A549 (cell line): Measurements from ENCODE around the gene MED16. TPM values are rescaled to one million over a fixed set of nuclear protein-coding genes. Genes with fewer than 3 reads are reported as not detected.

Experiments
- ATAC-seq, 2 experiments: fragments of 200-7000 bp in 1 of 2; fragments of >200 bp in 1 of 2; cut with Nextera tagmentation in 1 of 2; cut with Tn5 transposase in 1 of 2; 3 replicates each; pipeline versions ENCODE4 v1.8.0 to v1.9.1; 2018 to 2020; ENCODE audit warnings: mild to moderate bottlenecking in 1 of 2, moderate library complexity in 1 of 2
- CTCF ChIA-PET: fragments of 300-600 bp; sonication (Branson Sonifier 250); formaldehyde crosslinking; extraction: SDS; loops from one replicate; lab custom pipeline; 2021; ENCODE audit warnings: antibody characterized with exemption, inconsistent platforms; lab: Yijun Ruan, JAX
- POLR2A ChIA-PET: fragments of 350-600 bp; formaldehyde crosslinking; extraction: SDS; loops from one replicate; lab custom pipeline; 2021; ENCODE audit warnings: antibody characterized with exemption, inconsistent platforms; lab: Yijun Ruan, JAX
- DNase-seq, 2 experiments: peaks; one replicate each; pipeline versions ENCODE4 v3.0.0 to v3.0.0-alpha.2; 2011 to 2016; ENCODE audit warnings: low read depth in 1 of 2, low spot score in 1 of 2
- FAIRE-seq: peaks from 2 replicates; lab custom pipeline; 2011; peaks lifted over from hg19 to GRCh38; lab: Jason Lieb, UNC
- H3K27ac ChIP-seq, 2 experiments: fragments of >200 bp; sonication (Bioruptor Twin); formaldehyde crosslinking; 3 replicates each; pipeline ENCODE4 v1.5.1; 2016 to 2017
- H3K4me1 ChIP-seq: fragments of >200 bp; sonication (Bioruptor Twin); formaldehyde crosslinking; 3 replicates; pipeline ENCODE4 v1.6.1; 2016
- H3K4me2 ChIP-seq: fragments of >200 bp; sonication (Bioruptor Twin); formaldehyde crosslinking; 3 replicates; pipeline ENCODE4 v1.6.1; 2016
- H3K4me3 ChIP-seq: fragments of >200 bp; sonication (Bioruptor Twin); formaldehyde crosslinking; 3 replicates; pipeline ENCODE4 v1.5.1; 2016
- H3K9me3 ChIP-seq: fragments of >200 bp; sonication (Bioruptor Twin); formaldehyde crosslinking; 3 replicates; pipeline ENCODE4 v1.6.1; 2016
- BHLHE40 ChIP-seq: IDR thresholded peaks from 2 replicates; pipeline ENCODE4 v1.6.1; 2012; ENCODE audit warnings: low read depth, low read length, inconsistent platforms
- CEBPB ChIP-seq, 2 experiments: fragments of >200 bp in 1 of 2; sonication (Bioruptor Twin) in 1 of 2; formaldehyde crosslinking in 1 of 2; IDR thresholded peaks; 2 replicates each; pipeline ENCODE4 v1.6.1; 2012 to 2016
- CHD2 ChIP-seq: fragments of 150-350 bp; IDR thresholded peaks from 2 replicates; pipeline ENCODE4 v1.6.1; 2014; ENCODE audit warnings: low read length; ENCODE audit not compliant: partially characterized antibody
- CHD4 ChIP-seq: fragments of 200-600 bp; sonication (generic); IDR thresholded peaks from 2 replicates; pipeline ENCODE4 v1.6.1; 2016; ENCODE audit warnings: antibody characterized with exemption, mild to moderate bottlenecking, borderline replicate concordance
- EHF ChIP-seq: fragments of 250-450 bp; sonication (Bioruptor Pico); IDR thresholded peaks from 2 replicates; pipeline ENCODE4 v1.5.0; 2020; ENCODE audit warnings: mild to moderate bottlenecking
- EHMT2 ChIP-seq: fragments of 200-600 bp; sonication (generic); IDR thresholded peaks from 2 replicates; pipeline ENCODE4 v1.6.1; 2016; ENCODE audit warnings: antibody characterized with exemption, low read depth, mild to moderate bottlenecking, moderate library complexity
- GATA3 ChIP-seq: IDR thresholded peaks from 2 replicates; pipeline ENCODE4 v1.6.1; 2012; ENCODE audit warnings: borderline replicate concordance
- HDAC2 ChIP-seq: fragments of 200-600 bp; sonication (generic); IDR thresholded peaks from 2 replicates; pipeline ENCODE4 v1.6.1; 2016
- HEYL ChIP-seq: fragments of 250-450 bp; sonication (Bioruptor Pico); IDR thresholded peaks from 2 replicates; pipeline ENCODE4 v1.8.0; 2021; ENCODE audit warnings: mild to moderate bottlenecking, moderate library complexity
- JUNB ChIP-seq: fragments of >200 bp; sonication (Bioruptor Twin); formaldehyde crosslinking; IDR thresholded peaks from 2 replicates; pipeline ENCODE4 v1.6.1; 2016
- KDM5A ChIP-seq: fragments of 200-600 bp; sonication (generic); IDR thresholded peaks from 2 replicates; pipeline ENCODE4 v1.6.1; 2016; ENCODE audit warnings: antibody characterized with exemption, mild to moderate bottlenecking
- MAZ ChIP-seq: fragments of 150-350 bp; IDR thresholded peaks from 2 replicates; pipeline ENCODE4 v1.6.1; 2014; ENCODE audit warnings: antibody characterized with exemption, low read depth, low read length, borderline replicate concordance
- MYC ChIP-seq: IDR thresholded peaks from 2 replicates; pipeline ENCODE4 v1.6.1; 2012; ENCODE audit warnings: mild to moderate bottlenecking, inconsistent platforms, low read length, improper control_type of control experiment, borderline replicate concordance
- NFE2L2 ChIP-seq: fragments of 150-350 bp; conservative IDR thresholded peaks from 2 replicates; pipeline ENCODE4 v1.6.1; 2014; ENCODE audit warnings: low read length
- NPAS2 ChIP-seq: fragments of 250-450 bp; sonication (Bioruptor Pico); IDR thresholded peaks from 2 replicates; pipeline ENCODE4 v1.8.0; 2022; ENCODE audit warnings: mild to moderate bottlenecking, moderate library complexity, borderline replicate concordance
- PHF8 ChIP-seq: fragments of 200-600 bp; sonication (generic); IDR thresholded peaks from 2 replicates; pipeline ENCODE4 v1.6.1; 2016; ENCODE audit warnings: low read depth, mild to moderate bottlenecking, antibody characterized with exemption, moderate library complexity, borderline replicate concordance
- POLR2A ChIP-seq: IDR thresholded peaks from 2 replicates; pipeline ENCODE4 v1.6.1; 2012; ENCODE audit warnings: mild to moderate bottlenecking, low read length
- POLR2AphosphoS2 ChIP-seq: conservative IDR thresholded peaks from 2 replicates; pipeline ENCODE4 v1.6.1; 2012; ENCODE audit warnings: low read length, improper control_type of control experiment, inconsistent platforms
- RAD21 ChIP-seq, 2 experiments: fragments of >200 bp in 1 of 2; sonication (Bioruptor Twin) in 1 of 2; formaldehyde crosslinking in 1 of 2; IDR thresholded peaks in 1 of 2; conservative IDR thresholded peaks in 1 of 2; 2 replicates in 1 of 2; 3 replicates in 1 of 2; pipeline ENCODE4 v1.6.1; 2012 to 2018; ENCODE audit warnings: inconsistent platforms in 1 of 2
- RCOR1 ChIP-seq: fragments of 150-350 bp; IDR thresholded peaks from 2 replicates; pipeline ENCODE4 v1.6.1; 2014; ENCODE audit warnings: antibody characterized with exemption, low read length, low read depth
- SMC3 ChIP-seq: fragments of >200 bp; sonication (Bioruptor Twin); formaldehyde crosslinking; IDR thresholded peaks from 3 replicates; pipeline ENCODE4 v1.6.1; 2018; ENCODE audit warnings: inconsistent platforms
- SREBF2 ChIP-seq: fragments of 450-650 bp; IDR thresholded peaks from 2 replicates; pipeline ENCODE4 v1.6.1; 2014; ENCODE audit warnings: mild to moderate bottlenecking, moderate library complexity
- TFCP2L1 ChIP-seq: fragments of 250-450 bp; sonication (Bioruptor Pico); IDR thresholded peaks from 2 replicates; pipeline ENCODE4 v1.5.0; 2021; ENCODE audit warnings: mild to moderate bottlenecking
- ZSCAN20 ChIP-seq: fragments of 250-450 bp; sonication (Bioruptor Pico); IDR thresholded peaks from 2 replicates; pipeline ENCODE4 v1.8.0; 2022; ENCODE audit warnings: mild to moderate bottlenecking, moderate library complexity
- WGBS: methylation state at CpG from one replicate; pipeline ENCODE4 v1.1.6; 2017; ENCODE audit errors: missing lambda C conversion rate; 5-methylcytosine and 5-hydroxymethylcytosine counted together
- polyA plus RNA-seq, 4 experiments: library from polyadenylated mRNA; depleted of rRNA in 3 of 4; stranded (reverse); fragments of >200 nt; fragmentation: RNase III in 1 of 4; extraction: RNeasy Plus Mini Kit Qiagen cat#74134 plus additional on column Dnase treatment in 1 of 4; gene quantifications; 2 replicates in 3 of 4; 3 replicates in 1 of 4; pipeline ENCODE4 v1.2.3, GENCODE V29; 2011 to 2017
- TF ChIP-seq, protein P1 (sequence below): fragments of 150-350 bp; IDR thresholded peaks from 2 replicates; pipeline ENCODE4 v1.6.1; 2014; ENCODE audit warnings: low read depth, mild to moderate bottlenecking, low read length

Gene MED16
- polyA plus RNA-seq, 2 of the 4 experiments (the other 2 are of a cell fraction): 8.0 to 12.7 TPM

DNA sequence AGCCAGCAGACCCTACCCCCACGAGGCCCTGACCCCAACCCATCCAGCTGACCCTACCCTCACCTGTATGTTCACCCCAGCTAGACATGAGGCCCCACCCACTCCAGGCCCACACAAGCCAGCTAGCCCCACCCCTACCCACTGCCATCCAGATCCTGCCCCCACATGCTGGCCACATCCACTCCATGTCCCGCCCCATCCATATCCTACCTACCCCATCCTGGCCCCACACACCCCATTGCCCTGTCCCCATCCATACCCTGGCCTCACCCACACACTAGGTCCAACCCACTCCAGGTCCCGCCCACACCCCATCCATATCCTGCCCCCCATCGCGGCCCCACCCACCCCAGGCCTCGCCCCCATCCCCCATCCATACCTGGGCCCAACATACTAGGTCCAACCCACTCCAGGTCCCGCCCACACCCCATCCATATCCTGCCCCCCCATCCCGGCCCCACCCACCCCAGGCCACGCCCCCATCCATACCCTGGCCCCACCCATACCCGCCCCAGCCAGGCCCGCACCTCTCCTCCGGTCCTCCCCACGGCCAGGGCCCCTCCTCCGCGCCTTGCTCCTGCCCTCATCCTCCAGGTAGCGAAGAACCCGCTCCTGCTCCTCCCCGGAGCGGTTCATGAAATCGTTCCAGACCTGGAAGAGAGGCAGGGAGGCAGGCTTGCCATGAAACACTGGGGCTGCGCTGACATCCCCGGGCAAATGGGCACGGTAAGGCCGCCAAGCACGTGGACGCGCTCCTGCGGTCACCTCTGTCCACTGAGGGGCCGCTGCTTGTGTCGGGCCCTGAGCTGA, 7.5 kb upstream of the MED16 start:
- ATAC-seq: peak; percentile 63 to 85

DNA sequence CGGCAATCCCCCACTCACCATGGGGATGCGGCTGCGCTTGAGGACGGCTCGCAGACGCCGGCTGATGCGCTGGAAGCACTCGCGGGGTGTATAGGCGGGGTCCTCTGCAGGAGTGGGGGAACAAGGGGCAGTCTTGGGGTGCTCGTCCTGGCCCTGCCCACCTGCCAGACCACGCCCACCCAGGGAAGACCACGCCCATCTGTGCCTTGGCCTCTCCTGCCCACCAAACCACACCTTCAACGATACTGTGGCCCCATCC, 7.0 kb upstream of the MED16 start:
- peaks cover 5% of the 10 kb centered on the region; the same call in 1 of the 3 replicates for H3K4me1 ChIP-seq
- TF ChIP-seq RAD21 (conservative IDR thresholded peaks at IDR 0.05 in 1 of 2, IDR thresholded peaks at IDR 0.05 in 1 of 2) (no peak), CHD2 (no peak), GATA3 (no peak), EHF (CRISPR knock-in tag) (no peak), POLR2A (no peak), ZSCAN20 (no peak), KDM5A (no peak), CHD4 (no peak), JUNB (no peak), POLR2AphosphoS2 (no peak), TFCP2L1 (CRISPR knock-in tag) (no peak), BHLHE40 (no peak), HEYL (CRISPR knock-in tag) (no peak), RCOR1 (no peak), MYC (no peak), SREBF2 (no peak), PHF8 (no peak)
- ChIA-PET POLR2A (no interaction called here), CTCF (no interaction called here)
- no peak overlapping the region for H3K4me2 ChIP-seq
- FAIRE-seq (no peak), DNase-seq (no peak), ATAC-seq (peak; percentile 4 to 33; a peak in 3 of 6 replicates)
- H3K27ac ChIP-seq: peak overlapping the region in 1 of 2 experiments; percentile 20; a peak in 1 of 6 replicates
- no peak overlapping the region for H3K4me3 ChIP-seq
- 84% methylated on average over 15 of the region's 15 CpGs for WGBS
- H3K9me3 ChIP-seq: no peaks in the 10 kb centered on the region

More for the DNA sequence above, 7.5 kb upstream of the MED16 start:
- TF ChIP-seq, protein P1, sequence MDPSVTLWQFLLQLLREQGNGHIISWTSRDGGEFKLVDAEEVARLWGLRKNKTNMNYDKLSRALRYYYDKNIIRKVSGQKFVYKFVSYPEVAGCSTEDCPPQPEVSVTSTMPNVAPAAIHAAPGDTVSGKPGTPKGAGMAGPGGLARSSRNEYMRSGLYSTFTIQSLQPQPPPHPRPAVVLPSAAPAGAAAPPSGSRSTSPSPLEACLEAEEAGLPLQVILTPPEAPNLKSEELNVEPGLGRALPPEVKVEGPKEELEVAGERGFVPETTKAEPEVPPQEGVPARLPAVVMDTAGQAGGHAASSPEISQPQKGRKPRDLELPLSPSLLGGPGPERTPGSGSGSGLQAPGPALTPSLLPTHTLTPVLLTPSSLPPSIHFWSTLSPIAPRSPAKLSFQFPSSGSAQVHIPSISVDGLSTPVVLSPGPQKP: no peak
- no peak for TF ChIP-seq NFE2L2
- no peak for TF ChIP-seq SMC3
- no peak for TF ChIP-seq RCOR1
- TF ChIP-seq EHMT2: no peak
- TF ChIP-seq CEBPB (IDR thresholded peaks at IDR 0.05): no peak
- no peak for TF ChIP-seq NPAS2 (CRISPR knock-in tag)
- no peak for TF ChIP-seq MAZ
- no peak for TF ChIP-seq SREBF2
- TF ChIP-seq HDAC2: no peak
- POLR2A ChIA-PET: no interaction called here
- DNase-seq (peak; percentile 34 to 62), FAIRE-seq (no peak)
- no peaks in the 10 kb centered on the region for H3K9me3 ChIP-seq
- 94% methylated on average over 14 of the region's 30 CpGs for WGBS
- no peak overlapping the region for H3K4me3 ChIP-seq
- CTCF ChIA-PET: interaction anchor here (0.7 kb wide), 1 partner anchor 71 kb away, joined by 3 read pairs; no protein-coding TSS in a partner anchor
- no peak overlapping the region for H3K4me2 ChIP-seq
- peak overlapping the region in 1 of 2 experiments; percentile 20; a peak in 1 of 6 replicates for H3K27ac ChIP-seq
- H3K4me1 ChIP-seq: peaks cover 5% of the 10 kb centered on the region; the same call in 1 of the 3 replicates
